Measurements from ENCODE around the gene RPS3A. TPM values are rescaled to one million over a fixed set of nuclear protein-coding genes. Genes with fewer than 3 reads are reported as not detected.

Gene RPS3A
- total RNA-seq: 1,418 and 3,098 TPM in 2 replicates

GRCh38 chr4:151099229-151099975 lies at the start of gene RPS3A:
Gene RPS3A, plus strand, starts transcription at chr4:151099628. Its CDS starts 25 bp downstream, at chr4:151099653.

Small RNA genes lying within 50 kb of the gene (small RNA-seq; reads per million reads assigned to genes)
- gene SNORD73A (not detected), gene SNORD73B (17.9 reads per million, percentile 97 among the genes with 10 or more reads in this experiment)

Other genes starting within 250 kb of the RPS3A start
- 27.6 and 35.8 TPM in 2 replicates for gene LRBA, start 84.3 kb upstream of the RPS3A start, total RNA-seq
- gene PRSS48, start 177.5 kb downstream of the RPS3A start, total RNA-seq: not detected in 2 replicates
- gene SH3D19, start 226.0 kb downstream of the RPS3A start, total RNA-seq: 69.6 and 86.0 TPM in 2 replicates

All from subcutaneous preadipocyte (primary cell).